K562 (cell line): ENCODE measurements around the gene SLCO3A1. TPM values are rescaled to one million over a fixed set of nuclear protein-coding genes. Genes with fewer than 3 reads are reported as not detected.

Source experiments
- ATAC-seq: fragments of 200-7000 bp; cut with Tn5 transposase; 3 replicates; pipeline ENCODE4 v1.9.1; 2020; ENCODE audit warnings: moderate library complexity
- BruUV-seq: library from RNA; stranded (reverse); fragments of 400-500 nt; replicated peaks from 2 replicates; lab custom pipeline; 2021; lab: Mats Ljungman, UMichigan
- CTCF ChIA-PET: fragments of 300-600 bp; formaldehyde crosslinking; extraction: SDS; loops from one replicate; lab custom pipeline; 2021; ENCODE audit warnings: low intra/inter-chr PET ratio; lab: Yijun Ruan, JAX
- POLR2A ChIA-PET: fragments of 300-600, 350-650 bp; sonication (Branson Sonifier 250); formaldehyde crosslinking; extraction: SDS; loops from one replicate; lab custom pipeline; 2021; ENCODE audit warnings: antibody characterized with exemption, inconsistent platforms; lab: Yijun Ruan, JAX
- DNase-seq, 4 experiments: peaks; one replicate each; pipeline versions ENCODE4 v3.0.0 to v3.0.0-alpha.2; 2011 to 2018; ENCODE audit warnings: low spot score in 3 of 4, mixed read lengths in 3 of 4; ENCODE audit errors: extremely low read depth in 1 of 4
- FAIRE-seq: peaks from 2 replicates; lab custom pipeline; 2011; peaks lifted over from hg19 to GRCh38; lab: Jason Lieb, UNC
- H2AFZ ChIP-seq: 2 replicates; pipeline ENCODE4 v1.6.0; 2011; ENCODE audit warnings: low read depth, low read length, control low read depth, inconsistent platforms
- H3K27ac ChIP-seq: fragments of 200-600 bp; 3 replicates; pipeline ENCODE4 v1.8.0; 2011; ENCODE audit warnings: low read depth, mild to moderate bottlenecking, control low read depth, inconsistent platforms, low read length, moderate library complexity, mixed read lengths; ENCODE audit errors: extremely low read depth
- H3K27me3 ChIP-seq, 2 experiments: fragments of 300-600 bp in 1 of 2; 2 replicates in 1 of 2; 3 replicates in 1 of 2; pipeline versions ENCODE4 v1.6.0 to v1.8.0; 2011; ENCODE audit warnings: inconsistent platforms in 2 of 2, low read length in 2 of 2, mild to moderate bottlenecking in 1 of 2, mixed read lengths in 1 of 2, moderate library complexity in 1 of 2; ENCODE audit not compliant: control insufficient read depth in 2 of 2, insufficient read depth in 2 of 2
- H3K36me3 ChIP-seq: fragments of 300-600 bp; 3 replicates; pipeline ENCODE4 v1.8.0; 2011; ENCODE audit warnings: mild to moderate bottlenecking, low read length, inconsistent platforms; ENCODE audit not compliant: control insufficient read depth, insufficient read depth
- H3K4me1 ChIP-seq, 2 experiments: fragments of 200-600 bp in 1 of 2; replicated peaks in 1 of 2; 2 replicates in 1 of 2; 3 replicates in 1 of 2; pipeline versions ENCODE4 v1.5.1 to v1.8.0; 2011; ENCODE audit warnings: inconsistent platforms in 2 of 2, low read length in 2 of 2, mild to moderate bottlenecking in 1 of 2, mixed read lengths in 1 of 2, moderate library complexity in 1 of 2; ENCODE audit not compliant: control insufficient read depth in 2 of 2, insufficient read depth in 2 of 2
- H3K4me2 ChIP-seq: 2 replicates; pipeline ENCODE4 v1.6.1; 2011; ENCODE audit warnings: low read length, control low read depth, inconsistent platforms, mixed read lengths; ENCODE audit not compliant: insufficient read depth
- H3K4me3 ChIP-seq: fragments of 200-600 bp; sonication (generic), shearing (Covaris generic); 2 replicates; pipeline ENCODE4 v1.5.1; 2016; ENCODE audit warnings: control low read depth, inconsistent platforms
- H3K79me2 ChIP-seq: fragments of 200-600 bp; 3 replicates; pipeline ENCODE4 v1.8.0; 2011; ENCODE audit warnings: low read length, inconsistent platforms; ENCODE audit not compliant: control insufficient read depth, insufficient read depth
- H3K9ac ChIP-seq, 2 experiments: 2 replicates each; pipeline versions ENCODE4 v1.6.0 to v1.6.1; 2011; ENCODE audit warnings: low read depth in 2 of 2, low read length in 2 of 2, control low read depth in 1 of 2, inconsistent platforms in 1 of 2, mild to moderate bottlenecking in 1 of 2, mixed read lengths in 1 of 2; ENCODE audit not compliant: insufficient read depth in 1 of 2
- H3K9me1 ChIP-seq: one replicate; pipeline ENCODE4 v1.6.0; 2011; ENCODE audit warnings: inconsistent platforms, mild to moderate bottlenecking, low read length, moderate library complexity; ENCODE audit not compliant: control insufficient read depth, insufficient read depth
- H3K9me3 ChIP-seq: replicated peaks from 2 replicates; pipeline ENCODE4 v1.5.1; 2011; ENCODE audit warnings: low read depth, low read length, inconsistent platforms; ENCODE audit not compliant: control insufficient read depth, insufficient read depth
- H4K20me1 ChIP-seq: replicated peaks from 2 replicates; pipeline ENCODE4 v1.6.1; 2011; ENCODE audit warnings: low read length, inconsistent platforms, mixed read lengths; ENCODE audit not compliant: control insufficient read depth, insufficient read depth
- ARID2 ChIP-seq: fragments of 450-650 bp; IDR thresholded peaks from 2 replicates; pipeline ENCODE4 v1.6.1; 2017; ENCODE audit warnings: antibody characterized with exemption, mild to moderate bottlenecking
- KDM4B ChIP-seq, 2 experiments: fragments of 450-650 bp in 1 of 2; sonication (generic) in 1 of 2; IDR thresholded peaks; 2 replicates each; pipeline ENCODE4 v1.6.1; 2016 to 2017; ENCODE audit warnings: borderline replicate concordance in 2 of 2, antibody characterized with exemption in 1 of 2, low read depth in 1 of 2, mild to moderate bottlenecking in 1 of 2
- MCM2 ChIP-seq: fragments of 450-650 bp; IDR thresholded peaks from 2 replicates; pipeline ENCODE4 v1.6.1; 2017; ENCODE audit warnings: low read depth, mild to moderate bottlenecking
- NKRF ChIP-seq: fragments of 450-650 bp; IDR thresholded peaks from 2 replicates; pipeline ENCODE4 v1.6.1; 2016; ENCODE audit warnings: borderline replicate concordance
- NR3C1 ChIP-seq: sonication (generic); formaldehyde crosslinking; IDR thresholded peaks from 2 replicates; pipeline ENCODE4 v1.8.1; 2022; ENCODE audit warnings: missing genetic modification reagents
- PHF8 ChIP-seq: fragments of 200-600 bp; sonication (generic); IDR thresholded peaks from 2 replicates; pipeline ENCODE4 v1.6.1; 2012; ENCODE audit warnings: mixed run types, mild to moderate bottlenecking, inconsistent platforms, low read length, moderate library complexity, borderline replicate concordance
- RERE ChIP-seq: sonication (generic); formaldehyde crosslinking; IDR thresholded peaks from 2 replicates; pipeline ENCODE4 v1.8.0; 2023; ENCODE audit warnings: missing genetic modification reagents, mild to moderate bottlenecking, borderline replicate concordance
- THRB ChIP-seq: fragments of 450-650 bp; formaldehyde crosslinking; conservative IDR thresholded peaks from 2 replicates; pipeline ENCODE4 v1.4.0; 2022; ENCODE audit warnings: mild to moderate bottlenecking, missing genetic modification characterization
- ZNF592 ChIP-seq: fragments of 450-650 bp; IDR thresholded peaks from 2 replicates; pipeline ENCODE4 v1.6.1; 2017; ENCODE audit warnings: antibody characterized with exemption, mild to moderate bottlenecking
- whole genome bisulfite sequencing: fragments of 100-300 bp; shearing (Covaris generic); methylation state at CpG from one replicate; pipeline ENCODE4 v1.1.6; 2016; ENCODE audit warnings: low coverage, mixed read lengths; ENCODE audit not compliant: insufficient coverage; ENCODE audit errors: missing lambda C conversion rate; 5-methylcytosine and 5-hydroxymethylcytosine counted together
- in situ Hi-C: fragments of 300-500 bp; cut with MboI; formaldehyde crosslinking; loops from 4 replicates; pipeline ENCODE4 v1.15.0; 2018; ENCODE audit warnings: inconsistent platforms, mixed read lengths
- intact Hi-C: fragments of 100-400 bp; cut with micrococcal nuclease; formaldehyde crosslinking; loops from 2 replicates; pipeline ENCODE4 v1.14.2; 2022
- polyA plus RNA-seq, 8 experiments: library from polyadenylated mRNA; depleted of rRNA in 4 of 8; stranded (reverse) in 5 of 8; unstranded in 3 of 8; fragments of >200 nt; fragmentation: Nextera tagmentation in 2 of 8; fragmentation: Illumina TruSeq in 1 of 8; extraction: Ambion mirVana in 2 of 8; extraction: Trizol in 1 of 8; gene quantifications; 2 replicates each; pipeline versions ENCODE4 v1.2.1 to v1.2.3, GENCODE V29; 2011 to 2014; ENCODE audit warnings: inconsistent platforms in 1 of 8, missing spikeins in 1 of 8
- total RNA-seq, 7 experiments: library from RNA; depleted of rRNA in 6 of 7; stranded (reverse); fragments of >200 nt in 6 of 7; fragmentation: Illumina TruSeq in 2 of 7; extraction: Trizol in 2 of 7; gene quantifications; 2 replicates each; pipeline versions ENCODE4 v1.2.1 to v1.2.3, GENCODE V29; 2011 to 2021; ENCODE audit warnings: low replicate concordance in 1 of 7

The SLCO3A1 gene
- total and polyA plus RNA-seq, 9 of the 15 experiments (the other 6 are each of a cell fraction or from before 2014, with no cell fraction given), result 0.01 to 0.84 (median 0.06) TPM; not detected in 3

- Histone ChIP-seq H3K27ac (no peak overlapping the region), H2AFZ (no peak overlapping the region), H3K4me1 (no peaks in the 10 kb centered on the region), H3K27me3 (peaks cover 4 to 36% of the 10 kb centered on the region in 2 experiments; a peak in 4 of 5 replicates), H3K4me2 (no peak overlapping the region), H3K4me3 (no peak overlapping the region), H3K9me3 (no peaks in the 10 kb centered on the region), H3K79me2 (no peaks in the 10 kb centered on the region), H4K20me1 (no peaks in the 10 kb centered on the region), H3K9ac (no peak overlapping the region), H3K36me3 (no peaks in the 10 kb centered on the region), H3K9me1 (no peaks in the 10 kb centered on the region)
- CTCF ChIA-PET, result no interaction called here
- FAIRE-seq (no peak), ATAC-seq (no peak), DNase-seq (no peak)
- BruUV-seq, result no TSS peak
- POLR2A ChIA-PET, result no interaction called here
- WGBS, result 3% methylated on average over 17 of the region's 17 CpGs
- intact Hi-C loops (no loop called here), in situ Hi-C loops (no loop called here)
- TF ChIP-seq NR3C1 (CRISPR knock-in tag), result no peak
- TF ChIP-seq NKRF, result no peak
- TF ChIP-seq PHF8, result no peak
- TF ChIP-seq MCM2, result no peak
- TF ChIP-seq ARID2, result no peak
- TF ChIP-seq KDM4B (IDR thresholded peaks at IDR 0.05; ENCODE audit: borderline replicate concordance in 2 of 2, low read depth in 1 of 2), result no peak
- no peak for TF ChIP-seq ZNF592
- TF ChIP-seq THRB (CRISPR knock-in tag), result no peak
- TF ChIP-seq RERE (CRISPR knock-in tag), result no peak
Observed at GRCh38 chr15:92162657-92163056, 309.1 kb downstream of the SLCO3A1 start.
